CD14-positive monocyte (primary cell): Measurements from ENCODE around the gene CDCA3. TPM values are rescaled to one million over a fixed set of nuclear protein-coding genes. Genes with fewer than 3 reads are reported as not detected.

Source experiments
- DNase-seq, 3 donors: peaks; one replicate each; pipeline ENCODE4 v3.0.0-alpha.2; 2011 to 2022
- H2AFZ ChIP-seq: 2 replicates; pipeline ENCODE4 v1.6.0; 2012; ENCODE audit warnings: mild to moderate bottlenecking, low read depth, low read length, inconsistent platforms; ENCODE audit not compliant: insufficient read depth, poor library complexity, severe bottlenecking
- H3K27ac ChIP-seq, 2 donors: 1 replicate in 1 of 2; 2 replicates in 1 of 2; pipeline ENCODE4 v1.5.1; 2012 to 2013; ENCODE audit warnings: low read length in 2 of 2, control low read depth in 1 of 2, inconsistent platforms in 1 of 2, low read depth in 1 of 2, mild to moderate bottlenecking in 1 of 2
- H3K27me3 ChIP-seq, 2 donors: one replicate each; pipeline versions ENCODE4 v1.6.0 to v1.6.1; 2011 to 2013; ENCODE audit warnings: low read length in 2 of 2; ENCODE audit not compliant: control insufficient read depth in 2 of 2, insufficient read depth in 2 of 2
- H3K36me3 ChIP-seq, 2 donors: replicated peaks in 1 of 2; 1 replicate in 1 of 2; 2 replicates in 1 of 2; pipeline versions ENCODE4 v1.5.1 to v1.6.1; 2012 to 2013; ENCODE audit warnings: low read length in 2 of 2, control low read depth in 1 of 2, inconsistent platforms in 1 of 2, mild to moderate bottlenecking in 1 of 2; ENCODE audit not compliant: insufficient read depth in 2 of 2, control insufficient read depth in 1 of 2
- H3K4me1 ChIP-seq, 2 donors: 1 replicate in 1 of 2; 2 replicates in 1 of 2; pipeline versions ENCODE4 v1.5.1 to v1.6.1; 2012 to 2013; ENCODE audit warnings: low read length in 2 of 2, control low read depth in 1 of 2, inconsistent platforms in 1 of 2, mild to moderate bottlenecking in 1 of 2, moderate library complexity in 1 of 2; ENCODE audit not compliant: insufficient read depth in 2 of 2, control insufficient read depth in 1 of 2
- H3K4me2 ChIP-seq: replicated peaks from 2 replicates; pipeline ENCODE3; 2012; ENCODE audit warnings: low read length, moderate library complexity, mild to moderate bottlenecking; ENCODE audit not compliant: poor library complexity, severe bottlenecking; ENCODE audit errors: extremely low read depth
- H3K4me3 ChIP-seq, 3 experiments: fragments of 200-600 bp in 1 of 3; sonication (generic) in 1 of 3; replicated peaks in 1 of 3; 1 replicate in 2 of 3; 2 replicates in 1 of 3; pipeline ENCODE4 v1.5.1; 2011 to 2013; ENCODE audit warnings: low read length in 3 of 3, mild to moderate bottlenecking in 3 of 3, control low read depth in 2 of 3, low read depth in 2 of 3, inconsistent platforms in 1 of 3, moderate library complexity in 1 of 3
- H3K79me2 ChIP-seq: 2 replicates; pipeline ENCODE4 v1.6.0; 2012; ENCODE audit warnings: mild to moderate bottlenecking, control low read depth, inconsistent platforms, low read length, moderate library complexity; ENCODE audit not compliant: insufficient read depth
- H3K9ac ChIP-seq: 2 replicates; pipeline ENCODE4 v1.6.0; 2017; ENCODE audit warnings: low read length, mild to moderate bottlenecking; ENCODE audit not compliant: insufficient read depth, poor library complexity, severe bottlenecking
- H3K9me3 ChIP-seq, 2 donors: replicated peaks in 1 of 2; 1 replicate in 1 of 2; 2 replicates in 1 of 2; pipeline versions ENCODE4 v1.5.1 to v1.6.1; 2012 to 2013; ENCODE audit warnings: low read length in 2 of 2, control low read depth in 1 of 2; ENCODE audit not compliant: control insufficient read depth in 1 of 2, insufficient read depth in 1 of 2
- H4K20me1 ChIP-seq: 2 replicates; pipeline ENCODE4 v1.6.0; 2012; ENCODE audit warnings: mild to moderate bottlenecking, low read length, control low read depth, moderate library complexity; ENCODE audit not compliant: insufficient read depth
- H3K27ac Mint-ChIP-seq, 7 donors: one replicate each; pipeline ENCODE4 v1.8.0; 2020; ENCODE audit warnings: mild to moderate bottlenecking in 7 of 7, mixed read lengths in 7 of 7, moderate library complexity in 6 of 7, inconsistent platforms in 2 of 7
- H3K27me3 Mint-ChIP-seq, 3 donors: one replicate each; pipeline ENCODE4 v1.8.0; 2021 to 2022; ENCODE audit warnings: low read depth in 3 of 3, mild to moderate bottlenecking in 3 of 3, mixed read lengths in 3 of 3, moderate library complexity in 3 of 3, inconsistent platforms in 1 of 3
- H3K36me3 Mint-ChIP-seq, 2 donors: one replicate each; pipeline ENCODE4 v1.8.0; 2020; ENCODE audit warnings: mixed read lengths in 2 of 2, inconsistent platforms in 1 of 2, mild to moderate bottlenecking in 1 of 2
- H3K4me1 Mint-ChIP-seq: one replicate; pipeline ENCODE4 v1.8.0; 2020; ENCODE audit warnings: mild to moderate bottlenecking, mixed read lengths
- H3K4me3 Mint-ChIP-seq, 2 donors: one replicate each; pipeline ENCODE4 v1.8.0; 2020; ENCODE audit warnings: mild to moderate bottlenecking in 2 of 2, mixed read lengths in 2 of 2, moderate library complexity in 1 of 2
- H3K9me3 Mint-ChIP-seq, 7 donors: one replicate each; pipeline ENCODE4 v1.8.0; 2020 to 2022; ENCODE audit warnings: mixed read lengths in 7 of 7, mild to moderate bottlenecking in 6 of 7, moderate library complexity in 6 of 7, inconsistent platforms in 2 of 7
- CTCF ChIP-seq: fragments of 200-600 bp; IDR thresholded peaks from one replicate; pipeline ENCODE4 v1.8.0; 2022; ENCODE audit warnings: antibody characterized with exemption, mild to moderate bottlenecking
- WGBS: methylation state at CpG from one replicate; pipeline ENCODE4 v1.1.5; 2013; ENCODE audit warnings: missing lambda C conversion rate; ENCODE audit not compliant: insufficient coverage; 5-methylcytosine and 5-hydroxymethylcytosine counted together
- intact Hi-C, 2 donors: fragments of 100-400 bp; cut with micrococcal nuclease; formaldehyde crosslinking; loops; one replicate each; pipeline versions ENCODE4 v1.15.0 to v1.15.1; 2023
- polyA minus RNA-seq: library from RNA; depleted of rRNA, polyadenylated mRNA; stranded (reverse); fragments of >200 nt; gene quantifications from 2 replicates; pipeline ENCODE4 v1.2.3, GENCODE V29; 2012
- polyA plus RNA-seq, 3 donors: library from polyadenylated mRNA; depleted of rRNA in 1 of 3; unstranded in 2 of 3; stranded (reverse) in 1 of 3; fragments of 300-500 nt in 2 of 3; fragments of >200 nt in 1 of 3; fragmentation: Illumina TruSeq in 2 of 3; gene quantifications; 1 replicate in 2 of 3; 2 replicates in 1 of 3; pipeline ENCODE4 v1.2.3, GENCODE V29; 2012 to 2021
- total RNA-seq, 12 experiments: library from RNA in 1 of 12; stranded (reverse) in 1 of 12; fragments of 120-200 nt in 1 of 12; gene quantifications; one replicate each; pipeline ENCODE4 v1.2.4 and lab custom pipeline; 2013 to 2026; ENCODE audit warnings: mixed read lengths in 6 of 12, inconsistent platforms in 1 of 12

CDCA3 gene
- total RNA-seq (2013) = 0.44 TPM
- polyA plus RNA-seq (under 1 TPM; 0.57 to 0.61 (median 0.59) TPM), polyA minus RNA-seq (0.28 and 0.72 TPM in 2 replicates), total RNA-seq (lab: John Stamatoyannopoulos, UW) (0.07 to 7.2 (median 0.31) reads per million in 11 experiments)

GRCh38 chr12:6851153-6851920 lies at the start of gene CDCA3:
CDCA3 (minus strand) TSS chr12:6851286; CDS start chr12:6850952, 334 bp downstream.
- Histone ChIP-seq H3K4me2 (peak within 1 kb of the TSS; percentile 89), H3K79me2 (peaks cover 50% of the 10 kb centered on the region), H3K9me3 (no peaks in the 10 kb centered on the region), H3K4me1 (peaks cover 29 to 35% of the 10 kb centered on the region in 2 donors), H4K20me1 (peaks cover 9% of the 10 kb centered on the region), H3K9ac (peak within 1 kb of the TSS; percentile 62), H3K27ac (peak within 1 kb of the TSS; percentile 73 to 85), H3K27me3 (no peaks in the 10 kb centered on the region), H2AFZ (peak within 1 kb of the TSS; percentile 83), H3K36me3 (peaks cover 16 to 46% of the 10 kb centered on the region in 2 donors), H3K4me3 (peak within 1 kb of the TSS; percentile 56 to 93 (median 71))
- Mint-ChIP-seq H3K4me3 (peak within 1 kb of the TSS; percentile 98), H3K4me1 (peaks cover 36% of the 10 kb centered on the region), H3K27me3 (peaks cover 0 to 1% (median 0%) of the 10 kb centered on the region in 3 donors), H3K36me3 (peaks cover 26 to 39% of the 10 kb centered on the region in 2 donors), H3K27ac (peak within 1 kb of the TSS; percentile 95 to 99 (median 99)), H3K9me3 (peaks cover 0 to under 1% (median 0%) of the 10 kb centered on the region in 7 donors)
- peak; percentile 94 to 97 (median 97) for DNase-seq
- no peak for TF ChIP-seq CTCF
- WGBS = under 1% methylated on average over 27 of the region's 37 CpGs
- intact Hi-C loops = loop anchor here in 1 of 2 donors (2.0 to 10.0 kb wide), 2 partner anchors 53 to 189 kb away; partner anchors contain the start of genes ING4 and LRRC23

- no peaks in the 10 kb centered on the region for H3K79me2 ChIP-seq
- H3K9me3 ChIP-seq = no peaks in the 10 kb centered on the region
- no peaks in the 10 kb centered on the region for H3K9me3 Mint-ChIP-seq
- H3K4me1 Mint-ChIP-seq = peaks cover 13% of the 10 kb centered on the region
- H3K4me1 ChIP-seq = peaks cover 21 to 26% of the 10 kb centered on the region in 2 donors
- H2AFZ ChIP-seq = no peak overlapping the region
- H3K27ac ChIP-seq = peak overlapping the region in 1 of 2 donors; percentile 20
- no peaks in the 10 kb centered on the region for H3K27me3 ChIP-seq
- no peaks in the 10 kb centered on the region for H3K36me3 ChIP-seq
- 28% methylated on average over 4 of the region's 10 CpGs for WGBS
- peaks cover 0 to 3% of the 10 kb centered on the region in 2 donors for H3K36me3 Mint-ChIP-seq
- peak overlapping the region; percentile 47 for H3K4me2 ChIP-seq
- peaks cover 2 to 3% (median 2%) of the 10 kb centered on the region in 3 donors for H3K27me3 Mint-ChIP-seq
- no peak for TF ChIP-seq CTCF
- no peak overlapping the region for H3K9ac ChIP-seq
- peak overlapping the region in 1 of 3 experiments; percentile 3 for H3K4me3 ChIP-seq
- peak; percentile 64 to 86 (median 80) for DNase-seq
- no peaks in the 10 kb centered on the region for H4K20me1 ChIP-seq
- peak overlapping the region; percentile 2 to 85 (median 80) for H3K27ac Mint-ChIP-seq
- intact Hi-C loops = loop anchor here in 1 of 2 donors (10.0 kb wide), 1 partner anchor 45 kb away; the partner anchor contains the start of genes CDCA3 and USP5
- peak overlapping the region in 1 of 2 donors; percentile 46 for H3K4me3 Mint-ChIP-seq
Measured at GRCh38 chr12:6899837-6900519, 48.9 kb upstream of the CDCA3 start.
